GM20000 (cell line): ENCODE measurements around the gene PPP1R13L.
A peak's percentile ranks its signal among the peaks of the same experiment; 100 is the strongest.
"Not testable (repeated sequence)": the region's sequence is repeated elsewhere in the genome, so short reads cannot be mapped to it uniquely, and the experiment has no call there.

Experiments used
- DNase-seq: peaks from one replicate; pipeline ENCODE4 v3.0.0; 2012; ENCODE audit warnings: low spot score
- TF ChIP-seq, protein P1 (sequence below): IDR thresholded peaks from 2 replicates; pipeline ENCODE4 v1.5.1; 2012; ENCODE audit warnings: mild to moderate bottlenecking, control low read depth; ENCODE audit errors: extremely low read depth, missing control alignments

PPP1R13L gene

DNA sequence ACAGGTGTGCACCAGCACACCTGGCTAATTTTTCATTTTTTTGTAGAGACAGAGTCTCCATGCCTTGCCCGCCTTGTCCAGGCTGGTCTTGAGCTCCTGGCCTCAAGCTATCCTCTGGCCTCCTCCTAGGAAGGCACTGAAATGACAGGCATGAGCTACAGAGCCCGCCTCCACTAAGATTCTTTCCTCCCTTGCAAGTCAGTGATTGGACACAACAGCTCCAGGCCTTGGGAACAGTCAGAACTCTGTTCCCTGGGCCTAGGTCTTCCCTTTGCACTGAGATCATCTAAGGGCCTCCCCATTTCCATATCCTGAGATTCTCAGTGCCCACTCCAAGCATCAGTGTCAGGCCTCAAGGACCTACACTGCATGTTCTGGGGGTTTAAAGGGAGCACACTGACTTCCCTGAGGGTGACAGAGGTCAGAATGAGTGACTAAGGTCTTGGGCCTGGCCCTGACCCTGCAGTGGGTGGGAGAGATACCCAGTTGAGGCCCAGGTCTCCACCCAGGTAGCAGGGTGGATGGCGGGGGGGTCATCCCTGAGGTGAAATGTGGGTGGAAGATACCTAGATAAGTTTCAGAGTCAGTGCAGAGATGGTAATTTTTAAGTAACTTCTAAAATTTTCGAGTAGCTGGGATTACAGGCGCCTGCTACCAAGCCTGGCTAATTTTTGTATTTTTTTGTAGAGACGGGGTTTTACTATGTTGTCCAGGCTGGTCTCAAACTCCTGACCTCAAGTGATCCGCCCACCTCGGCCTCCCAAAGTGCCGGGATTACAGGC is 36.2 kb upstream of the PPP1R13L start:
- DNase-seq, result no peak
- TF ChIP-seq, protein P1, sequence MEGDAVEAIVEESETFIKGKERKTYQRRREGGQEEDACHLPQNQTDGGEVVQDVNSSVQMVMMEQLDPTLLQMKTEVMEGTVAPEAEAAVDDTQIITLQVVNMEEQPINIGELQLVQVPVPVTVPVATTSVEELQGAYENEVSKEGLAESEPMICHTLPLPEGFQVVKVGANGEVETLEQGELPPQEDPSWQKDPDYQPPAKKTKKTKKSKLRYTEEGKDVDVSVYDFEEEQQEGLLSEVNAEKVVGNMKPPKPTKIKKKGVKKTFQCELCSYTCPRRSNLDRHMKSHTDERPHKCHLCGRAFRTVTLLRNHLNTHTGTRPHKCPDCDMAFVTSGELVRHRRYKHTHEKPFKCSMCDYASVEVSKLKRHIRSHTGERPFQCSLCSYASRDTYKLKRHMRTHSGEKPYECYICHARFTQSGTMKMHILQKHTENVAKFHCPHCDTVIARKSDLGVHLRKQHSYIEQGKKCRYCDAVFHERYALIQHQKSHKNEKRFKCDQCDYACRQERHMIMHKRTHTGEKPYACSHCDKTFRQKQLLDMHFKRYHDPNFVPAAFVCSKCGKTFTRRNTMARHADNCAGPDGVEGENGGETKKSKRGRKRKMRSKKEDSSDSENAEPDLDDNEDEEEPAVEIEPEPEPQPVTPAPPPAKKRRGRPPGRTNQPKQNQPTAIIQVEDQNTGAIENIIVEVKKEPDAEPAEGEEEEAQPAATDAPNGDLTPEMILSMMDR, result no peak

DNA sequence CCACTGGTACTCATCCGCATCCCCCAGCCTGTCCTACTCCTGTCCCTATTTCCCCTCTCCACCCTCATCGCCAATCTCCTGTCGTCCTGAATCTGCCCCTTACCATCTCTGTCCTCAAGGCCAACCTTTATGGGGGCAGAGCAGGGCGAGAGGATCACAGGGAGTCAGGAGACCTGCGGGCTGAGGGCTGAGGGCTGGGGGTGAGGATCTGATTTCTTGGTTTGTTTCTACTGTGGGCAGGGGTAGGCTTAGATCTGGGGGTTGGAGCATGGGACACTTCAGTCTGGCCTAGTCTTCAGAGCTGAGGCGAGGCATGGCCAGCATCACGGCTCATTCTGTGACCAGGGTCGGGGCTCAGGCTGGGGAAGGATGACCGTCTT is 35.4 kb upstream of the PPP1R13L start:
- TF ChIP-seq, protein P1, result no peak
- no peak for DNase-seq

DNA sequence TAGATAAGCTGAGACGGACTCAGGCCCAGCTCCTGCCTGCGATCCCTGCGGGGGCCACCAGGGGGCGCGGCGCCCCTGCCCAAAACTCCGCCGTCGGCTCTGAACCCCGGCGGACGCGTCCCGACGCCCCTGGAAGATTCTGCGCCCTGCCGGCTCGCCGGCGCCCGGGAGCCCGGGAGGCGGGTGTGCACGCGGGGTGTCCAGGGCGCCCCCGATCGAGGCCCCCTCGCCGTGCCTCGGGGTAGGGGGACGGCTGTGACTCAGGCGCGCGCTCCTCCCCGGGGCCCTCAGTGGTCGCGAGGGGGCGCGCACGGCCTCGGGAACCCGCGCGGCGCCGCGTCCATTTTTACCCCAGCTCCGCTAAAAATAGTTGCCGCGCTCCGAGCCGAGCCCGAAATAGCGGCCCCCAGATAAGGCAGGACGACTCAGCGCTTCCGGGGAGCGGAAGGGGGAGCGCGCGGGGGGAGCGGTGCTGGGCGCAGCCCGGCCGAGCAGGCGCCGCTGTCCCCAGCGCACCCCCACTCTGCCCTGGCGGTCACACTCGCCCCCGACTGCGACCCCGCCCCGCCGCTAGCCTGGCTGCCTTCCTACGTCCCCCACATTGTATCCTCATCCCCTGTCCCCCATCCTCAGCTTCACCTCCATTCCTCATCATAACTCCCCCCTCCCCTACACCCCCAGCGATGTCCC is 34.8 kb upstream of the PPP1R13L start:
- DNase-seq, result peak; percentile 93
- TF ChIP-seq, protein P1, result peak; percentile 95

DNA sequence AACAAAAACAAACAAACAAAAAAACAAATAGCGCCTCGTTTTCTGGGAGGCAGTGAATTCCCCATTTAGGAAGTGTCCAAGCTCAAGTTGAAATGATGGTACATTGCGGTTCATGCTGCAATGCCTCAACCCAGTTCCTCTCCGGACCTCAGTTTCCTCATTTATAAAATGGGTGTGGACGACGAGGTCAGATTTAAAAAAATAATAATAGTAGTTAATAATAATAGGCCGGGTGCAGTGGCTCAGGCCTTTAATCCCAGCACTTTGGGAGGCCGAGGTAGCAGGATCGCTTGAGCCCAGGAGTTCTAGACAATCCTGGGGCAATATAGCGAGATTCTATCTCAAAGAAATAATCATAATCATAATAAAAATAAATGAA is 34.3 kb upstream of the PPP1R13L start:
- DNase-seq, result no peak
- TF ChIP-seq, protein P1, result no peak

DNA sequence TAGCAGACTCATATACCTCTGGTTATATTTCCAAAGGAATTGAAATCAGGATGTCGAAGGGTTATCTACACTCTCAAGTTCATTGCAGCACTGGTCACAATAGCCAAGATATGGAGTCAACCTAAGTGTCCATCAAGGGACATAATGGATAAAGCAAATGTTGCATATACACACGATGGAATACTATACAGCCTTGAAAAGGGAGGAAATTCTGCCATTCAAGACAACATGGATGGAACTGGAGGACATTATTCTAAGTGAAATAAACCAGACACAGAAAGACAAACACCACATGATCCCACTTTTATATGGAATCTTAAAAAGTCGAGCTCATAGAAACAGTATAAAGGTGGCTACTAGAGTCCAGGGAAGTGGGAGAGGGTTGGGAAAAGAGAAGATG is 32.5 kb upstream of the PPP1R13L start:
- TF ChIP-seq, protein P1, result no peak

DNA sequence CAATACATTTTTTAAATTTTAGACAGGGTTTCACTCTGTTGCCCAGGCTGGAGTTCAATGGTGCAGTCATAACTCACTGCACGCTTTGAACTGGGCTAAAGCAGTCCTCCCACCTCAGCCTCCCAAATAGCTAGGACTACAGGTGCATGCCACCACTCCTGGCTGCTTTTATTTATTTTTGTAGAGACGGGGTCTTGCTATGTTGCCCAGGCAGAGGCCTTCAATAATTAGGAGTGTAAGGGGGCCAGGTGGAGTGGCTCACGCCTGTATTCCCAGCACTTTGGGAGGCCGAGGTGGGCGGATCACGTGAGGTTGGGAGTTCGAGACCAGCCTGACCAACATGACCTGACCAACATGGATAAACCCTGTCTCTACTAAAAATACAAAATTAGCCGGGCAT is 27.7 kb upstream of the PPP1R13L start:
- DNase-seq, result not testable (repeated sequence)

More for the DNA sequence above, 32.5 kb upstream of the PPP1R13L start:
- DNase-seq, result no peak

DNA sequence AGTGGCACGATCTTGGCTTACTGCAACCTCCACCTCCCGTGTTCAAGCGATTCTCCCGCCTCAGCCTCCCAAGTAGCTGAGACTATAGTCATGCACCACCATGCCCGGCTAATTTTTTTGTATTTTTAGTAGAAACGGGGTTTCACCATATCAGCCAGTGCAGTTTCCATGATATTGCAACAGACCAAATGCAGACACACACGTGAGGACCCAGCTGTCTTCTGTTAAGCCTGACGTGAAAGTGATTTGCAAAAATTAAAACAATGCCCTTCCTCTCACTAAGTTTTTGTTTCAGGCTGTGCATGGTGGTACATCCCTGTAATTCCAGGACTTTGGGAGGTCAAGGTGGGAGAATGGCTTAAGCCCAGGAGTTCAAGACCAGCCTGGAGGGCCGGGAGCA is 26.1 kb upstream of the PPP1R13L start:
- DNase-seq, result not testable (repeated sequence)

DNA sequence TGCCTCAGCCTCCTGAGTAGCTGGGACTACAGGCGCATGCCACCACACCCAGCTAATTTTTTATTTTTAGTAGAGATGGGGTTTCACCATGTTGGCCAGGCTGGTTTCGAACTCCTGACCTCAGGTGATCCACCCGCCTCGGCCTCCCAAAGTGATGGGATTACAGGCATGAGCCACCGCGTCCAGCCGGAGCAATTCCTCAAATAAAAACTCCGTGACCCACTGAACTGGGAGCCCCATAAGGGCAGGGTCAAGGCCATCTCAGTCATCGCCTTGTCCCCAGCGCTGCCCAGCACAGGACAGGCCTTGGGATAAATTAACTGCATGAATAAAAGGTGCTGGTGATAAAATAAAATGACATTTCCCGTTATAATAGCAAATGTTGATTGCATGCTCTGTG is 25.0 kb upstream of the PPP1R13L start:
- not testable (repeated sequence) for DNase-seq
